HL-60 (cell line): ENCODE results near the gene TYROBP.
A peak's percentile ranks its signal among the peaks of the same experiment; 100 is the strongest.
"Not testable (repeated sequence)": the region's sequence is repeated elsewhere in the genome, so short reads cannot be mapped to it uniquely, and the experiment has no call there.

Source experiments
- DNase-seq, 2 experiments: peaks; one replicate each; pipeline ENCODE4 v3.0.0-alpha.2; 2010 to 2020; ENCODE audit warnings: low read depth in 1 of 2, low spot score in 1 of 2
- H3K27ac ChIP-seq: fragments of 250-450 bp; sonication (Bioruptor Pico); replicated peaks from 2 replicates; pipeline ENCODE4 v1.5.1; 2020; ENCODE audit warnings: mild to moderate bottlenecking, moderate library complexity
- H3K27me3 ChIP-seq: fragments of 250-450 bp; sonication (Bioruptor Pico); 2 replicates; pipeline ENCODE4 v1.5.1; 2021; ENCODE audit warnings: mild to moderate bottlenecking, moderate library complexity; ENCODE audit not compliant: insufficient read depth, poor library complexity, severe bottlenecking
- H3K4me3 ChIP-seq: replicated peaks from 2 replicates; pipeline ENCODE4 v1.5.1; 2011; ENCODE audit warnings: mild to moderate bottlenecking, control low read depth, low read length; ENCODE audit not compliant: insufficient read depth
- GABPA ChIP-seq: IDR thresholded peaks from 2 replicates; pipeline ENCODE4 v1.6.1; 2012; ENCODE audit warnings: low read depth
- POLR2AphosphoS5 ChIP-seq: IDR thresholded peaks from 2 replicates; pipeline ENCODE4 v1.6.1; 2012; ENCODE audit warnings: low read depth
- SPI1 ChIP-seq: IDR thresholded peaks from 2 replicates; pipeline ENCODE4 v1.6.1; 2012; ENCODE audit warnings: low read depth, mild to moderate bottlenecking, borderline replicate concordance
- long read RNA-seq: library from polyadenylated mRNA; unstranded; transcript quantifications from one replicate; pipeline ENCODE4 v2.0.0, GENCODE V29; 2020
- TF ChIP-seq, protein P1 (sequence below): IDR thresholded peaks from one replicate; pipeline ENCODE4 v1.5.1; 2011; ENCODE audit warnings: low read length, control low read depth, inconsistent platforms; ENCODE audit not compliant: insufficient read depth
- TF ChIP-seq, protein P2 (sequence below): IDR thresholded peaks from 2 replicates; pipeline ENCODE4 v1.6.1; 2012; ENCODE audit warnings: low read depth; ENCODE audit not compliant: insufficient replicate concordance

Gene TYROBP
- long read RNA-seq, partial matches to known transcripts = 0 of 4 reads
- long read RNA-seq, other reads (novel, unspliced or antisense) = 0 of 4 reads

DNA sequence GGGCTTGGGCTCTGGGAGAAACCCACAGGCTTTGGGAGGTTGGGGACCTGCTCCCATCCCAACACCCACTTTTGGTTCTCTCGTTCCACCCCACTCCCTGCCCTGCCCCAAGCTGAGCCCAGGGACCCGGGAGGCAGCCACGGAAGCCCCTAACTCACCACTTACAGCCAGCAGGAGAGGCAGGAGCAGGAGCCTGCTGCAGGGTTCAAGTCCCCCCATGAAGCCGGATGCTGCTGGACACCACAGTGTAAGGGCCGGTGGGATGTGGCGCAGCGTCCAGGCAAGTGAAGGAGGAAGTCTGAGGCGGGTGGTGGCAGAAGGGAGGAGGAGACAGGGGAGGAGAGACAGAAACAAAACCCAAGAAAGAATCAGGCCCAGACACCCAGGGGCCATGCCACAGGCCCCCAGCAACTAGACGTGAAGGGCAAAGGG, at the start of gene TYROBP:
Gene TYROBP (minus strand): TSS at position 286 of the 432 bp plus-strand sequence. CDS start 67 bp downstream, at position 219.
- Histone ChIP-seq H3K4me3 (peak within 1 kb of the TSS; percentile 74), H3K27ac (peak within 1 kb of the TSS; percentile 94), H3K27me3 (no peaks in the 10 kb centered on the region)
- TF ChIP-seq, protein P1, sequence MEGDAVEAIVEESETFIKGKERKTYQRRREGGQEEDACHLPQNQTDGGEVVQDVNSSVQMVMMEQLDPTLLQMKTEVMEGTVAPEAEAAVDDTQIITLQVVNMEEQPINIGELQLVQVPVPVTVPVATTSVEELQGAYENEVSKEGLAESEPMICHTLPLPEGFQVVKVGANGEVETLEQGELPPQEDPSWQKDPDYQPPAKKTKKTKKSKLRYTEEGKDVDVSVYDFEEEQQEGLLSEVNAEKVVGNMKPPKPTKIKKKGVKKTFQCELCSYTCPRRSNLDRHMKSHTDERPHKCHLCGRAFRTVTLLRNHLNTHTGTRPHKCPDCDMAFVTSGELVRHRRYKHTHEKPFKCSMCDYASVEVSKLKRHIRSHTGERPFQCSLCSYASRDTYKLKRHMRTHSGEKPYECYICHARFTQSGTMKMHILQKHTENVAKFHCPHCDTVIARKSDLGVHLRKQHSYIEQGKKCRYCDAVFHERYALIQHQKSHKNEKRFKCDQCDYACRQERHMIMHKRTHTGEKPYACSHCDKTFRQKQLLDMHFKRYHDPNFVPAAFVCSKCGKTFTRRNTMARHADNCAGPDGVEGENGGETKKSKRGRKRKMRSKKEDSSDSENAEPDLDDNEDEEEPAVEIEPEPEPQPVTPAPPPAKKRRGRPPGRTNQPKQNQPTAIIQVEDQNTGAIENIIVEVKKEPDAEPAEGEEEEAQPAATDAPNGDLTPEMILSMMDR = no peak
- TF ChIP-seq GABPA (no peak), SPI1 (peak; percentile 70; the same call in 1 of the 2 replicates), POLR2AphosphoS5 (peak; percentile 69)
- TF ChIP-seq, protein P2, sequence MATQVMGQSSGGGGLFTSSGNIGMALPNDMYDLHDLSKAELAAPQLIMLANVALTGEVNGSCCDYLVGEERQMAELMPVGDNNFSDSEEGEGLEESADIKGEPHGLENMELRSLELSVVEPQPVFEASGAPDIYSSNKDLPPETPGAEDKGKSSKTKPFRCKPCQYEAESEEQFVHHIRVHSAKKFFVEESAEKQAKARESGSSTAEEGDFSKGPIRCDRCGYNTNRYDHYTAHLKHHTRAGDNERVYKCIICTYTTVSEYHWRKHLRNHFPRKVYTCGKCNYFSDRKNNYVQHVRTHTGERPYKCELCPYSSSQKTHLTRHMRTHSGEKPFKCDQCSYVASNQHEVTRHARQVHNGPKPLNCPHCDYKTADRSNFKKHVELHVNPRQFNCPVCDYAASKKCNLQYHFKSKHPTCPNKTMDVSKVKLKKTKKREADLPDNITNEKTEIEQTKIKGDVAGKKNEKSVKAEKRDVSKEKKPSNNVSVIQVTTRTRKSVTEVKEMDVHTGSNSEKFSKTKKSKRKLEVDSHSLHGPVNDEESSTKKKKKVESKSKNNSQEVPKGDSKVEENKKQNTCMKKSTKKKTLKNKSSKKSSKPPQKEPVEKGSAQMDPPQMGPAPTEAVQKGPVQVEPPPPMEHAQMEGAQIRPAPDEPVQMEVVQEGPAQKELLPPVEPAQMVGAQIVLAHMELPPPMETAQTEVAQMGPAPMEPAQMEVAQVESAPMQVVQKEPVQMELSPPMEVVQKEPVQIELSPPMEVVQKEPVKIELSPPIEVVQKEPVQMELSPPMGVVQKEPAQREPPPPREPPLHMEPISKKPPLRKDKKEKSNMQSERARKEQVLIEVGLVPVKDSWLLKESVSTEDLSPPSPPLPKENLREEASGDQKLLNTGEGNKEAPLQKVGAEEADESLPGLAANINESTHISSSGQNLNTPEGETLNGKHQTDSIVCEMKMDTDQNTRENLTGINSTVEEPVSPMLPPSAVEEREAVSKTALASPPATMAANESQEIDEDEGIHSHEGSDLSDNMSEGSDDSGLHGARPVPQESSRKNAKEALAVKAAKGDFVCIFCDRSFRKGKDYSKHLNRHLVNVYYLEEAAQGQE = peak; percentile 44
- DNase-seq = peak in 1 of 2 experiments; percentile 78

DNA sequence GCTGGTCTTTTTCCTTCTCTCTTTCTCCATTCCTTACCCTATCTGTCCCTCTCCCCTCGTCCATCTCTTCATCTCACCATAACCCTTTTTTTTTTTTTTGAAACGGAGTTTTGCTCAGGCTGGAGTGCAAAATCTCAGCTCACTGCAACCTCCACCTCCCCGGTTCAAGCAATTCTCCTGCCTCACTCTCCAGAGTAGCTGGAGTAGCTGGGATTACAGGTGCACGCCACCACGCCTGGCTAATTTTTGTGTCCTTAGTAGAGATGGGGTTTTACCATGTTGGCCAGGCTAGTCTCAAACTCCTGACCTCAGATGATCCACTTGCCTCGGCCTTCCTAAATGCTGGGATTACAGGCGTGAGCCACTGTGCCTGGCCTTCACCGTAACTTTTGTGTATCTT, 49.3 kb upstream of the TYROBP start:
- H3K27ac ChIP-seq, H3K4me3 ChIP-seq, DNase-seq: not testable (repeated sequence)
- H3K27me3 ChIP-seq = peaks cover 17% of the 10 kb centered on the region

DNA sequence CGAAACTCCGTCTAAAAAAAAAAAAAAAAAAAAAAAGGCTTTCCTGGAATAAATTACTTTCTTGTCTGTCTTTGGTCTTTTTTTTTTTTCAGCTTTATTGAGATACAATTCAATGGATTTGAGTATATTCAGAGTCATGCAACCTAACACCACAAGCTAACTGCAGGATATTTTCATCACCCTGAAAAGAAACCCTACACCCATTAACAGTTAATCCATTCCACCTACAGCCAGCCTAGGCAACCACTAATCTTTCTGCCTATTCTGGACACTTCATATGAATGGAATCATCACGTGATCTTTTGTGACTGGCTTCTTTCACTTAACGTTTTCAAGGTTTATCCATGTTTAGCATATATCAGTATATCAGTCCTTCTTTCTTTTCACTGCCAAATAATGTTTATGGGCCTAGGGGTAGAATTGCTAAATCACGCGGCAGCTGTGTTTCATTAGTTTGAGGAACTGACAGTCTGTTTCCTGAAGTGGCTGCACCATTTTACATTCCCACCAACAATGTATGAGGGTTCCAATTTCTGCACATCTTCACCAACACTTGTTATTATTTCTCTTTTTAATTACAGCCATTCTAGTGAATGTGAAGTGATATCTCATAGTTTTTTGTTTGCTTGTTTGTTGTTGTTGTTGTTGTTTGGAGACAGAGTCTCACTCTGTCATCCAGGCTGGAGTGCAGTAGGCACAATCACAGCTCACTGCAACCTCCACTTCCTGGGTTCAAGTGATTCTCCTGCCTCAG, 48.0 kb upstream of the TYROBP start:
- H3K4me3 ChIP-seq = no peak overlapping the region
- DNase-seq = no peak
- H3K27me3 ChIP-seq = peaks cover 17% of the 10 kb centered on the region
- H3K27ac ChIP-seq = no peak overlapping the region
- TF ChIP-seq, protein P1 = no peak
- no peak for TF ChIP-seq GABPA
- TF ChIP-seq, protein P2 = no peak

- TF ChIP-seq, protein P2 = no peak
- TF ChIP-seq, protein P1 = no peak
- DNase-seq = no peak
- H3K27ac ChIP-seq = no peak overlapping the region
- H3K27me3 ChIP-seq = no peaks in the 10 kb centered on the region
- H3K4me3 ChIP-seq = no peak overlapping the region
Measured at GRCh38 chr19:35949131-35949530, 41.0 kb upstream of the TYROBP start.
